ENCODE results near the gene SLC4A4. TPM values are rescaled to one million over a fixed set of nuclear protein-coding genes. Genes with fewer than 3 reads are reported as not detected.

SLC4A4 gene
- total and polyA plus RNA-seq, 2 of the 8 experiments (the other 6 are each of a cell fraction or from before 2014, with no cell fraction given): 0.67 to 2.8 TPM

GRCh38 chr4:71293705-71294104, 45.1 kb upstream of the SLC4A4 start:
- CTCF ChIA-PET (ENCODE audit: partially characterized antibody): interaction anchor here (0.6 kb wide), 2 partner anchors 11 to 626 kb away, joined by 3 to 4 read pairs; no protein-coding TSS in a partner anchor

More at GRCh38 chr4:71293705-71294104, 45.1 kb upstream of the SLC4A4 start:
- Histone ChIP-seq H2BK20ac (ENCODE audit: low read length) (no peak overlapping the region), H4K91ac (replicated peaks; ENCODE audit: insufficient read length, low read length) (no peak overlapping the region), H2AK5ac (ENCODE audit: low read depth, low read length) (no peak overlapping the region), H2BK15ac (ENCODE audit: low read length) (no peak overlapping the region), H2BK12ac (ENCODE audit: low read depth, low read length) (no peak overlapping the region), H3K4me3 (ENCODE audit: extremely low read depth in 1 of 4, insufficient read depth in 2 of 4, low read depth in 3 of 4, low read length in 4 of 4) (no peak overlapping the region), H4K5ac (ENCODE audit: insufficient read length, low read depth, low read length) (no peak overlapping the region), H4K20me1 (replicated peaks in 1 of 2; ENCODE audit: control insufficient read depth in 1 of 2, insufficient read depth in 2 of 2, low read length in 2 of 2) (no peaks in the 10 kb centered on the region), H3K4me1 (replicated peaks in 1 of 4; ENCODE audit: control insufficient read depth in 3 of 4, insufficient read depth in 4 of 4, low read length in 3 of 4) (no peaks in the 10 kb centered on the region), H4K8ac (ENCODE audit: extremely low read depth, insufficient read depth, low read length) (no peak overlapping the region), H3K79me1 (ENCODE audit: low read depth, low read length) (no peaks in the 10 kb centered on the region), H2AFZ (ENCODE audit: low read length) (no peak overlapping the region), H3K9ac (replicated peaks in 1 of 4; ENCODE audit: extremely low read depth in 1 of 4, low read depth in 3 of 4, low read length in 3 of 4) (no peak overlapping the region), H3K18ac (ENCODE audit: extremely low read depth, low read length) (no peak overlapping the region), H3K23ac (ENCODE audit: insufficient read length) (no peak overlapping the region), H3K27me3 (replicated peaks in 1 of 4; ENCODE audit: control insufficient read depth in 3 of 4, extremely low read depth in 1 of 4, insufficient read depth in 3 of 4, low read length in 3 of 4) (no peaks in the 10 kb centered on the region), H3K4me2 (ENCODE audit: insufficient read depth in 1 of 2, low read depth in 2 of 2, low read length in 2 of 2) (no peak overlapping the region), H3K14ac (ENCODE audit: insufficient read length) (no peak overlapping the region), H2BK5ac (ENCODE audit: low read depth, low read length) (no peak overlapping the region), H3K27ac (ENCODE audit: low read depth, low read length) (no peak overlapping the region), H3K4ac (replicated peaks; ENCODE audit: insufficient read length, low read depth, low read length) (no peak overlapping the region), H3K23me2 (ENCODE audit: low read depth, low read length) (no peaks in the 10 kb centered on the region), H3K9me3 (ENCODE audit: insufficient read depth in 2 of 2, low read depth in 1 of 2, low read length in 1 of 2) (no peaks in the 10 kb centered on the region), H3K56ac (replicated peaks; ENCODE audit: insufficient read length, low read depth, low read length) (no peak overlapping the region), H2BK120ac (replicated peaks; ENCODE audit: low read depth, low read length) (no peak overlapping the region), H3K36me3 (ENCODE audit: control insufficient read depth in 2 of 4, insufficient read depth in 4 of 4, low read length in 3 of 4) (no peaks in the 10 kb centered on the region), H3K79me2 (ENCODE audit: control insufficient read depth in 1 of 2, insufficient read depth in 2 of 2, low read length in 2 of 2) (no peaks in the 10 kb centered on the region)
- DNase-seq (ENCODE audit: low read depth in 1 of 2, low spot score in 2 of 2) (no peak), FAIRE-seq (no peak)
- POLR2A ChIA-PET (ENCODE audit: partially characterized antibody): no interaction called here
- 99% methylated on average over 5 of the region's 5 CpGs; no CpG with 5 or more reads in 1 of the 2 experiments for WGBS, 2 experiments (ENCODE audit: extremely low coverage in 1 of 2, insufficient coverage in 1 of 2, insufficient read length in 1 of 2, insufficient replicate concordance in 2 of 2, low coverage in 1 of 2, low lambda C conversion rate in 2 of 2, missing lambda C conversion rate in 1 of 2)
- no peak for TF ChIP-seq RNF2 (IDR thresholded peaks at IDR 0.05; ENCODE audit: borderline replicate concordance, low read depth, low read length, missing control alignments, poor library complexity, severe bottlenecking)

Measured in H1 (cell line).